HG02798 (cell line): Measurements from ENCODE around the gene NR3C2.
"Not testable (repeated sequence)": the region's sequence is repeated elsewhere in the genome, so short reads cannot be mapped to it uniquely, and the experiment has no call there.

Experiments used
- ATAC-seq: cut with Tn5 transposase; IDR thresholded peaks from one replicate; pipeline ENCODE4 v1.9.1; 2021; ENCODE audit warnings: mild to moderate bottlenecking; ENCODE audit not compliant: unreplicated experiment, poor library complexity

Gene NR3C2

GRCh38 chr4:148090503-148091476 is 351.4 kb downstream of the NR3C2 start:
- ATAC-seq, result no peak

DNA sequence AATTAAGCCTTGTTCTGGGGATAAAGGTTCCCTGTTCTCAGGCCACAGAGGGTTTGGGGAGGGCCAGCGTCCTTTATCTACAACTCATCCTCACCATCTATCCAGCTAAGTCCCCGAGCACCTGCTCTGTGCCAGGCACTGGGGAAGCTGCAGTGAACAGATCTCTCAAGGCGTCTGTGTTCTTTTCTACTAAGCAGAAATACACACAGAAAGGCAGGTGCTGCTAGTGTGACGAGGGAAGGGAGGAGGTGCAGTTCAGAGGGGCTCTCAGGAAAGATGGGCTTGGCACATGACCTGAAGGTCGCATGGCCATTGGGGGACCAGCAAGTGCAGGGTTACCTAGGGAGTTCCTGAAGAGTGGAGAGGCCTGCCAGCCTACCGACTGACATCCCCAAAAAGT is 352.2 kb downstream of the NR3C2 start:
- ATAC-seq, result no peak

GRCh38 chr4:148089624-148090023 is 352.6 kb downstream of the NR3C2 start:
- no peak for ATAC-seq

DNA sequence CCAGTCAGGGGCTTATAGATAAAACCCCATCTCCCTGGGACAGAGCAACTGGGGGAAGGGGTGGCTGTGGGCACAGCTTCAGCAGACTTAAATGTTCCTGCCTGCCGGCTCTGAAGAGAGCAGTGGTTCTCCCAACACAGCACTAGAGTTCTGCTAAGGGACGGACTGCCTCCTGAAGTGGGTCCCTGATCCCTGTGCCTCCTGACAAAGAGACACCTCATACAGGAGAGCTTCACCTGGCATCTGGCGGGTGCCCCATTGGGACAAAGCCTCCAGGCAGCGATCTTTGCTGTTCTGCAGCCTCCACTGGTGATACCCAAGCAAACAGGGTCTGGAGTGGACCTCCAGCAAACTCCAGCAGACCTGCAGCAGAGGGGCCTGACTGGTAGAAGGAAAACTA is 359.1 kb downstream of the NR3C2 start:
- ATAC-seq, result not testable (repeated sequence)

DNA sequence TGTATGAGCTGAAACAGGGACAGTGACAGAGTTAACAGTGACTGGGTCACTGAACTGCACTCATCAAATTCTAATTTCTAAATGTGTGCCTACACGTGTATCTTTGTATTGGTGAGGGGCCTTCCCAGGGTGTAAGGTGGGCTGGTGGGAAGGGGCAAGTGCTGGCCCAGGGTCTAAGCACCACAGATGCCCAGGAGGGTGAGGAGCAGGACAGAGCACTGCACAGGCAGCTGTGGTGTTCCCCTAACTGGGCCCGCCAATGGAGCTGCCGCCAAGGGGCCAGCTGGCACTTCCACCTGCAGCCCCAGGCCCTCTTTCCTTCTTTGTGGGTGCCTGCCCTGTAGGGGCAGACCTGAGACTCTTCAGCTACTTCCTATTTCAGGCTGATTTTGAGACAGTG is 360.5 kb downstream of the NR3C2 start:
- no peak for ATAC-seq

GRCh38 chr4:148081267-148081666 is 360.9 kb downstream of the NR3C2 start:
- no peak for ATAC-seq

GRCh38 chr4:148079961-148080360 is 362.3 kb downstream of the NR3C2 start:
- no peak for ATAC-seq

DNA sequence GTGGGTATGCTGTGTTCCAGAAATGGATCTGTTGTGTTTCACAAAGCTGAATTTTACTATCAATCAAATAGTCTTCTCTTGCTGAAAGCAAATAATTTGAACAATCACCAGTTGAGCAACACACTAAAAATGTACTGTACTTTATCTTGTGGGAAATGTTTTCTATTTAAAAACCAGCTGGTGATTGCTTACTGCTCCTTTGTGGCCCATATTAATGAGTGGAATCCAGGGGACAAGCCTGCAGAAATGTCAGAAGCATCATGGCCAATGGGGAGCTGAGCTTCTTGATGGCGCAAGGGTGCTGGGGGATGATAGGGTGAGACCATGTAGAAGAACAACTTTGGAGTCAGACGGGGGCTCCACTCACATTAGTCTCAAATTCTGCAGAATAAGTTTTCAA is 364.2 kb downstream of the NR3C2 start:
- ATAC-seq, result no peak

DNA sequence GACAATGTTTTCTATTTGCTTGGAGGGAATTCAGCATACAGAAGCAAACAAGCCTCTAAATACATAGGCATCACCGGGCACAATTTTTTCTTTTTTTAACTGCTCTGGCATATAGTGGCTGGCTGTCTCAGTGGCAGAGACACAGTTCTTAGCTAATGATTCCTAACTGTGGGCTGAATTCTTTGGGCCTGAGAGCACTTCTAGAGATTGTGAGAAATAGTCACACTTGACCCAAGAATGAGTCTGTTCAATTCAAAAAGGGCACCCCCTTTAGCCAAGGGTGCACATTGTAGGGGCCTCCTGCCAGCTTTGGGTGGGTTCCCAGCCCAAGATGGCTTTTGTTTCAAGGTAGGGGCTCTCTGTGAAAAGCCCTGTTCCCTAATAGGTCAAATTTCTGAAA is 364.6 kb downstream of the NR3C2 start:
- ATAC-seq, result no peak

DNA sequence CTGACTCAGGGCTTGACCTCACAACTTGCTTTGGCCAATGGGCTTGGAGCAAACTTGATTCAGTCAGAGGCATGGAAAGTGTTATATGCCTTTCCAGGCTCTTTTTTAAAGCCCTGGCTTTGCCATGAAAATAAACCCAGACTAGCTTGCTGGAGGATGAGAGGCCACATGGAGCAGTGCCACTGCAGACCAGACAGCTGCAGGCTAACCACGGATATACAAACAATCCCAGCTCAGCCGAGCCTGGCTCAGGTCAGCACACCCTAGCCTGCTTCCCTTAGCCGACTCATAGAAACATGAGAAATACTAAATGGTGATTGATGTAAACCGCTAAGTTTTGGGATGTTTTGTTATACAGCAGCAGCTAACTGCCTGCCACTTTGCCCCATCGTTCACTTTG is 365.2 kb downstream of the NR3C2 start:
- ATAC-seq, result no peak

GRCh38 chr4:148075438-148075837 is 366.8 kb downstream of the NR3C2 start:
- no peak for ATAC-seq

DNA sequence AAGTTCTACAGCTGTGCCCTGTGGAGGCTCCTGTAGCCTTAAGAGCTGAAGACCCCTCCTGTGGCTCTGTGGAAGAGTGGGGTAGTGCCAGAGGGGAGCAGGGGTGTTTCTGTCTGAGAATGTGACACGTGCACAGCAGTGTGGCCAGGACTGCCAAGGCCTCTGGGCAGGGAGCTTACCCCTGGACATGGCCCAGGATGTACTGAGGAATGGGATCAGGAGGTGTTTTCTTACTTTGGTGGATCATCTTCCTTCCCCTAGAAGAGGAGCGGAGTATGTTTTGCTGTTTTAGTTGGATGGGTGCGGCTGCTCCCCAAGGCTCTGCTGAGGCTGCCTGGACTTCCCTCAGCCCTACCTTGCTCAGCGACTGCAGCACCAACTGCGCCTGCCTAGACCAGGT is 367.8 kb downstream of the NR3C2 start:
- ATAC-seq, result no peak

DNA sequence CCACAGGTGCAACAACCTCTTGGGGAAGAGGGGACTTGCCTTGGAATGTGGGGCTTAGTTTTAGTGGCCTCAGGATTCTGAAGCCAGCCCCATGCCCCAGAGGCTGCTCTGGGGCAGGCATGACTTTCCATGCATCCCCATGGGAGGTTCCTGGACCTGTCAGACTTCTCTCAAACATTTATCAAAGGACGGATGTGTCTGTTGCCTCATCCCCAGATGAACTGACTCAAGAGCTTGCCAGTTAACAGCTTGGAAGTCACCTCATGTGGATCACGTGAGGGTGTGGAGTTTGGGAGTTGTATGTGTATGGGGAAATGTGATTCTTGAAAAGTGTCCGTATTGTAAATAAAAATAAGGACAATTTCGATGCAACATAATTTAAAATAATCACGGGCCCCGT is 368.9 kb downstream of the NR3C2 start:
- no peak for ATAC-seq

- no peak for ATAC-seq
Measured at GRCh38 chr4:148072789-148073188, 369.4 kb downstream of the NR3C2 start.

DNA sequence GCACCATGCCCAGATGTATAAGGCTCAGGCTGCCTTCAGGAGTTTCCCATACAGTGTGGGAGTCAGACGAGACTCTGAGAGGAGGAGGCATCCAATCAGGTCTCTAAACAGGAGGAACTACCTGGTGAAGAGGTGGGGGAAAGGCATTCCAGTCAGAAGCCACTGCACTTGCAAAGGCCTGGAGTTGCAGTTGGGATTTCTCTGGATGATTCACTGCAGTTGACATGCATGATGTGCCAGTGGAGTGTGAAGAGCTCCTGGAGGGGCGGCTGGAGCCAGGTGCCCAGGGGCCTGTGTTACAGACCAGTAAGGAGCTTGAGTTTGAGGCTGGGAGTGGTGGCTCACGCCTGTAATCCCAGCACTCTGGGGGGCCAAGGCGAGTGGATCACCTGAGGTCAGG is 371.2 kb downstream of the NR3C2 start:
- no peak for ATAC-seq

DNA sequence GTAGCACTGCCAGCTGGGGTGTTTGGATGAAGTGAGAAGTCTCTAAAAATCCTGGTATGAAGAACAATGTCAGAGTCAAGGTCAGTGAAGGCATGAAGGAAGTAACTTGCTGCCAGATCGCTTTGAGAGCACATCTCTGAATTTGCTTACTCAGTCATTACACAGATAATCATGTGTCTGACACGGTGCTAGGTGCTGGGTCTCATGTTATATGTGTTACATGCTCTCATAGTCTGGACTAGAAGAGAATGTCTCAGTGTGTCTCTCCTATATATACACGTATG is 372.4 kb downstream of the NR3C2 start:
- ATAC-seq, result no peak

DNA sequence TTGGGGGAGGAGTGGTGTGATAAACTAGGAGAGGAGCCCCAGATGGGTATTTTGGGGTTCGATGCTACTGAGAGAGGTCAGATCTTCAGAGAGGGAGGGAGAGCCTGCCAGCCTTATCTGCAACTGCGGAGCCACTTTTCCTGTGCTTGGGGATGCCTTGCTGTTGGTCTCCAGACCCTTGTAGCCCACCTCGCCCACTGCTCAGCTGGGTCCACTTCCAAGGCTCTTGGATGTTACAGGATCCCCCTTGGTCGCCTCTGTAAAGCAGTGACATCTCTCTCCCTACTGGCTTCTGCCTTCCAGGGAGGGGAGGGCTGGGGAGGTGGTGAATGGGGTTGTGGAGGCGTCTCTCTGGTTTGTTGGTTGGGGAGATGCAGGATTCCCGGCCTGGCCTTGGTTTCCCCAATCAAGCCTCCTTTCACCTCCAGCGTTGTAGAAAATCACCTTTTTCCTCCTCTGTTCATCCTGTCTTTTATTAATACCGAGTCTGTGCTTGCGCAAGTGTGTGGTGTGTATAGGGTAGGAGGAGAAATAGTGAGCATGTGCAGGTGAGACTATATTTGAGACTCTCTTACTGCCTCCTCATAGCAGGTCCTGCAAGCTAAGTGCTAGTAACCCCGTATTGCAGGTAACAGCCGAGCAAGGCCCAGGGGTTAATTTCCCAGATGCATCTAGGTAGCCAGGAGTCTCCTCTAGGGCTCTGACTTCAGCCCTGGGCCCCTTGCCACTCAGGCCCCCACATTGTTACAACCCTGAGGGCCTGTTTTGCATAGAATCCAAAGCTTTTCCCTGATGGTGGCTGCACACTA is 372.9 kb downstream of the NR3C2 start:
- ATAC-seq, result no peak

DNA sequence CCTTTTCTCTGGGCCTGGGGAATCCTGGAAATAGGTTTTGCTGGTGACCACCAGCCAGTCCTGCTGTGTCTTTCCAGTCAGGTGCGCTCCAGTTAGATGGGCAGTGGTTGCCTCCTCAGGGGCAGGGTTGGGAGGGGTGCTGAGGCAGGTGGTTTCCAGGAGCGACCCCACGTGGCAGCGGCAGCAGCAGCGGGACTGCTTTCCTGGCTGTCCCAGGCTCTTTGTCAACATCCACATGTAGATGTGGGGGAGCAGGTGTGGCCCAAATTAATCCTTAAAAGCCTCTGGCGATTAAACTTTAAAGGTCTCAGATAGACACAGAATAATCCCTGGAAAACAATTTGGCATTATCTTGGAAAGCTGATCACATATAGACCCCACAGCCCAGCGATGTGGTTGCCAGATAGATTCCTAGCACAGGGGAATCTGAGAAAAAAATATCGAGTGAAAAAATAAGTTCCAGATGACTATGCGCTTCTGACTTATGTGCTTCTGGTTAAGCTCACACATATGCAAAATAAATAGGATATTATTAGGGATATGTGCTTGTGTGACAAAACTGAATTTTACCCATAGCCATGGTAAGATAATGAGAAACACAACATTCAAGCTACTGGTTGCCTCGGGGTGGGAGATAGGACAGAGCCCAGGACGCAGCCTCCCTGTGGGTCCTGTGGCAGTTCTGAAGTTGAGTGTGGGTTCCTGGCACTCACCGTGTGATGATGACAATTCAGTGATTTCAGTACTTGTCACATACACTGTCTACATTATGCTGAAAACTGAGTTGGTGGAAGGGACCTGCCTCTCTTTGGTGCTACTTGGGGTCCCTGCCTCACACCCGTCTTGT is 373.9 kb downstream of the NR3C2 start:
- ATAC-seq, result no peak

GRCh38 chr4:148067301-148067916 is 374.8 kb downstream of the NR3C2 start:
- no peak for ATAC-seq

- no peak for ATAC-seq
Measured at GRCh38 chr4:148065075-148065474, 377.1 kb downstream of the NR3C2 start.
